Measurements from ENCODE around the gene PPM1L.
A peak's percentile ranks its signal among the peaks of the same experiment; 100 is the strongest.

Gene PPM1L

GRCh38 chr3:160931474-160931873 lies 175.4 kb downstream of the PPM1L start:
- no peak for FAIRE-seq
- no peak for TF ChIP-seq CTCF (IDR thresholded peaks at IDR 0.05; ENCODE audit: insufficient read depth, missing control alignments)
- no peak for DNase-seq (ENCODE audit: insufficient read length, low spot score)

GRCh38 chr3:160935413-160936095 lies 179.5 kb downstream of the PPM1L start:
- no peak for DNase-seq (ENCODE audit: insufficient read length, low spot score)
- no peak for TF ChIP-seq CTCF (IDR thresholded peaks at IDR 0.05; ENCODE audit: insufficient read depth, missing control alignments)
- no peak for FAIRE-seq

- DNase-seq (ENCODE audit: insufficient read length, low spot score) (no peak), FAIRE-seq (peak; percentile 93)
- peak; percentile 95 for TF ChIP-seq CTCF (IDR thresholded peaks at IDR 0.05; ENCODE audit: insufficient read depth, missing control alignments)
Observed at GRCh38 chr3:160941885-160942494, 186.0 kb downstream of the PPM1L start.

- TF ChIP-seq CTCF (IDR thresholded peaks at IDR 0.05; ENCODE audit: insufficient read depth, missing control alignments) = no peak
- DNase-seq (ENCODE audit: insufficient read length, low spot score) (no peak), FAIRE-seq (no peak)
Observed at GRCh38 chr3:160943996-160944395, 188.0 kb downstream of the PPM1L start.

GRCh38 chr3:160945336-160945735 lies 189.3 kb downstream of the PPM1L start:
- no peak for FAIRE-seq
- no peak for TF ChIP-seq CTCF (IDR thresholded peaks at IDR 0.05; ENCODE audit: insufficient read depth, missing control alignments)
- DNase-seq (ENCODE audit: insufficient read length, low spot score) = no peak

- no peak for TF ChIP-seq CTCF (IDR thresholded peaks at IDR 0.05; ENCODE audit: insufficient read depth, missing control alignments)
- FAIRE-seq = no peak
- no peak for DNase-seq (ENCODE audit: insufficient read length, low spot score)
Observed at GRCh38 chr3:160948273-160948672, 192.2 kb downstream of the PPM1L start.

GRCh38 chr3:160949460-160949859 lies 193.4 kb downstream of the PPM1L start:
- no peak for TF ChIP-seq CTCF (IDR thresholded peaks at IDR 0.05; ENCODE audit: insufficient read depth, missing control alignments)
- DNase-seq (ENCODE audit: insufficient read length, low spot score) (no peak), FAIRE-seq (no peak)
